GM12865 (cell line): ENCODE results near the gene TLE3.

Experiments
- DNase-seq: peaks from one replicate; pipeline ENCODE4 v3.0.0; 2010; ENCODE audit warnings: low read depth
- H3K4me3 ChIP-seq: 2 replicates; pipeline ENCODE4 v1.5.1; 2011; ENCODE audit warnings: mild to moderate bottlenecking, low read depth, low read length, control low read depth
- CTCF ChIP-seq: IDR thresholded peaks from 2 replicates; pipeline ENCODE4 v1.5.1; 2011; ENCODE audit warnings: low read length, control low read depth, low read depth, inconsistent platforms; ENCODE audit not compliant: insufficient read depth; ENCODE audit errors: missing control alignments

TLE3 gene

GRCh38 chr15:70083946-70084345 is 13.8 kb downstream of the TLE3 start:
- DNase-seq, result peak; percentile 85
- TF ChIP-seq CTCF, result no peak
- no peak overlapping the region; the same call in 1 of the 2 replicates for H3K4me3 ChIP-seq

- TF ChIP-seq CTCF, result no peak
- no peak overlapping the region for H3K4me3 ChIP-seq
- DNase-seq, result no peak
Measured at GRCh38 chr15:70083418-70083817, 14.3 kb downstream of the TLE3 start.

GRCh38 chr15:70082281-70082900 is 15.3 kb downstream of the TLE3 start:
- no peak for DNase-seq
- H3K4me3 ChIP-seq, result no peak overlapping the region
- no peak for TF ChIP-seq CTCF

- DNase-seq, result no peak
- no peak overlapping the region for H3K4me3 ChIP-seq
- no peak for TF ChIP-seq CTCF
Measured at GRCh38 chr15:70081612-70082011, 16.1 kb downstream of the TLE3 start.

GRCh38 chr15:70080347-70080746 is 17.4 kb downstream of the TLE3 start:
- H3K4me3 ChIP-seq, result no peak overlapping the region
- no peak for TF ChIP-seq CTCF
- no peak for DNase-seq

DNA sequence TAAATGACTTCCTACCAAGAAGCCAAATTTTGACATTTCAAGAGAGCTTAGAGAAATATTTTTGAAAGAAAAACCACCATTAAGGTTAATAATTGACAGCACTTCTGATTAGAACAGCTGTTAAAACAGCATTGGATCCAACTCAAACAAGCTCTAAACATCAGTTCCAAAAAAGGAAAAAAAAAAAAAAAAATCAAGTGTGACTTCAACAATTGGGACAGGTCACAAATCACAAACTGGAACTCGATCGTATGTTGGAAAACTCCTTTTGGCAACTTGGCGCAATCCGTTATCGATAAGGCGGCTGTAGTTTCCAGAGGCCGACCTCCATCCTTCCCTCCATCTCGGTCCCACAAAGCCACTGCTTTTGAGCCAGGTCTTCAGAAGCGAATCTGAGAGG is 17.8 kb downstream of the TLE3 start:
- no peak for TF ChIP-seq CTCF
- H3K4me3 ChIP-seq, result no peak overlapping the region
- DNase-seq, result no peak
